ENCODE measurements around the gene TUBGCP6. TPM values are rescaled to one million over a fixed set of nuclear protein-coding genes. Genes with fewer than 3 reads are reported as not detected.

The TUBGCP6 gene, protein sequence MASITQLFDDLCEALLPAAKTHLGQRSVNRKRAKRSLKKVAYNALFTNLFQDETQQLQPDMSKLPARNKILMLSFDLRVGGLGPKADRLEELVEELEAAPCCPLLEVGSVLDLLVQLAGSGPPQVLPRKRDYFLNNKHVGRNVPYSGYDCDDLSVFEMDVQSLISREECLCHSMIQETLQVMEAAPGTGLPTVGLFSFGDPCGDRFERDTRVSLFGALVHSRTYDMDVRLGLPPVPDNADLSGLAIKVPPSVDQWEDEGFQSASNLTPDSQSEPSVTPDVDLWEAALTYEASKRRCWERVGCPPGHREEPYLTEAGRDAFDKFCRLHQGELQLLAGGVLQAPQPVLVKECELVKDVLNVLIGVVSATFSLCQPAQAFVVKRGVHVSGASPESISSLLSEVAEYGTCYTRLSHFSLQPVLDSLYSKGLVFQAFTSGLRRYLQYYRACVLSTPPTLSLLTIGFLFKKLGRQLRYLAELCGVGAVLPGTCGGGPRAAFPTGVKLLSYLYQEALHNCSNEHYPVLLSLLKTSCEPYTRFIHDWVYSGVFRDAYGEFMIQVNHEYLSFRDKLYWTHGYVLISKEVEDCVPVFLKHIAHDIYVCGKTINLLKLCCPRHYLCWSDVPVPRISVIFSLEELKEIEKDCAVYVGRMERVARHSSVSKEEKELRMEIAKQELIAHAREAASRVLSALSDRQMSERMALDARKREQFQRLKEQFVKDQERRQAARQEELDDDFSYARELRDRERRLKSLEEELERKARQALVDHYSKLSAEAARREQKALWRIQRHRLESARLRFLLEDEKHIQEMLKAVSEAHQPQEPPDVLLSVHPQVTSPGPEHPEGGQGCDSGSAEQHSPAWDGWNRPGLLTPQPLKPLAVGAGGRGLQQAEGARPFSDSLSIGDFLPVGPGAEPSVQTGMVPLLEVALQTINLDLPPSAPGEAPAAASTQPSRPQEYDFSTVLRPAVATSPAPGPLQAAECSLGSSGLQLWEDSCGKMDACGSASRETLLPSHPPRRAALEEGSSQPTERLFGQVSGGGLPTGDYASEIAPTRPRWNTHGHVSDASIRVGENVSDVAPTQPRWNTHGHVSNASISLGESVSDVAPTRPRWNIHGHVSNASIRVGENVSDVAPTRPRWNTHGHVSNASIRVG (N-terminal part only)
- total RNA-seq, result 27.4 and 37.1 TPM in 2 replicates

GRCh38 chr22:50244420-50245213 is at the start of gene TUBGCP6:
TSS of gene TUBGCP6 (minus strand) at chr22:50245023. CDS start at chr22:50244459, 564 bp downstream.

GRCh38 chr22:50269970-50270665 is 25.3 kb upstream of the TUBGCP6 start, which contains the start of gene MAPK11:
TSS of gene MAPK11 (minus strand) at chr22:50270380. CDS start at chr22:50270292, 88 bp downstream.

DNA sequence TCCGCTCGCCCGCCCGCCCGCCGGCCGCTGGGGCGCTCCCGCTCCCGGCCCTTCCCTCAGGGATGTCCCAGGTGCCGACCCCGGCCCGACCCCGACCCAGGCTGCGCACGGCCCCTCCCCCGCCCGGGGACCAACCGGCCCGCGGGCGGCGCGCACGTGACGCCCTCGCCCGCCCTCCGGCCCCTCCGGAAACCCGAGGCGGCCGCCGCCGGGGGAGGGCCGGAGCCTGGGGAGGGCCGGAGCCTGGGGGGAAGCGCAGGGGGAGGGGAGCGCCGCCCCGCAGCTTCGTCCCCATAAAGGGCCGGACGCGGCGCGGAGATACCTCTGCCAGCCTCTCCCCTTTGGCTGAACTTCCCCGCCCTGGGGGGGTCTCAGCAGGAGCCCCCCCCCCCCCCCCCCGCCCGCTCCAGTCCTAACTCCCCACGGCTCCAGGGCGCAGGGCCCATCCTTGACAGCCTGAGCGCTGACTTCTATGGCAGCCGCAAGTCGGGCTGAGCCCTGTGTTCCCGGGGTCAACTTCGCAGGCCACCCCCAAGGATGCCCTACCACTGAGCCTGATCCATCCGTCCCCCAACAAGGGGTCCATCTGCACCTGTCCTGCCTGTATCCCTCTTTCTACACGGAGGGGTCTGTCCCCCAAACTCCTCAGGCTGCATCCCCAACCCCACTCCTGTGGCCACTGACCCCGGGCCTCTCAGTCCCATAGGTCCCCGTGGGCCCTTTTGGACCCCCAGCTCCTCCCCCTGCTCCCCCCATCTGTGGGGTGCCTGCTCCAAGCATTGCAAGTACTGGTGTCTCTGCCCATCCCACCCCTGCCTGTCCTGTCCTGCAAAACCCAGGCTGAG is 17.0 kb upstream of the TUBGCP6 start, which contains the start of gene MAPK12:
MAPK12 (minus strand) TSS at position 69 of the 845 bp plus-strand sequence. CDS start 174 bp downstream, outside the sequence.

GRCh38 chr22:50250555-50251476 is 6.0 kb upstream of the TUBGCP6 start, which contains the start of gene HDAC10:
TSS of gene HDAC10 (minus strand) at chr22:50251265. CDS start at chr22:50251032, 233 bp downstream.

GRCh38 chr22:50200461-50201190 is 44.2 kb downstream of the TUBGCP6 start, which contains the start of gene SELENOO:
TSS of gene SELENOO (plus strand) at chr22:50201011. CDS start at chr22:50201037, 26 bp downstream.

GRCh38 chr22:50185375-50186087 is 59.3 kb downstream of the TUBGCP6 start, which contains the start of gene TRABD:
TSS of gene TRABD (plus strand) at chr22:50185913. CDS start at chr22:50193061, 7,148 bp downstream.

DNA sequence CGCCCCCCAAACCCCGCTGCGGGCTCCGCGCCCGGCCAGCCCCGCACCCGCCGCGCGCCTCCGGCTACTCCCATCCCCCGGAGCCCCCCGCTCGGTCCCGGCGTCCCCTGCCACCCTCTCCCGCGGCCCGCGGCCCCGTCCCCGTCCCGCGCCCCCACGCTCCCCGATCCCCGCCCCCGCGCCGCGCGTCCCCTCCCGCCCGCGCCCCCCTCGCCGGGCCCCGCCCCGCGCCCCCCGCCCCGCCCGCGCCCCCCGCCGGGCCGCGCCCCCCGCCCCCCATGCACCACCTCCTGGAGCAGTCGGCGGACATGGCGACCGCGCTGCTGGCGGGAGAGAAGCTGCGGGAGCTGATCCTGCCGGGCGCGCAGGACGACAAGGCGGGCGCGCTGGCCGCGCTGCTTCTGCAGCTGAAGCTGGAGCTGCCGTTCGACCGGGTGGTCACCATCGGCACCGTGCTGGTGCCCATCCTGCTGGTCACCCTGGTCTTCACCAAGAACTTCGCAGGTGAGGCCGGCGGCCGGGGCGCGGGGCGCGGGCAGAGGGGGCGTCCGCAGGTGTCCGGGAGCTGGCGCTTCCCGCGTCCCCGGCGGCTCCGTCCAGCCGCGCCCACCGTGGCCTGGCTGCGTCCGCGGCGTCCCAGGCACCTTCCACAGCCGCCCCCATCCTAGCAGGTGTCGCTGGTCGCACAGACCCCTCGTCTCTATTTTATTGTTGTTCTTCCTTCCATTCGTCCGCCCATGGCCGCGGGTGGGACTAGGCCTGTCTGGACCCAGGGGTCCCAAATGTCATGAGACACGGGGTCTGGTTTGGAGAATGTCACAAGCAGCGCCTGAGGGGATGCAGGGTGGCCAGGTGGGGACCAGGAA is 74.1 kb downstream of the TUBGCP6 start, which contains the start of gene PANX2:
PANX2 (plus strand) TSS at position 279 of the 866 bp plus-strand sequence; CDS start at position 279, 0 bp downstream.

Other genes starting within 250 kb of the TUBGCP6 start
- gene IL17REL, start 232.3 kb downstream of the TUBGCP6 start, total RNA-seq, result not detected in 2 replicates
- not detected in 2 replicates for gene TTLL8, start 186.7 kb downstream of the TUBGCP6 start, total RNA-seq
- 0.43 and 3.6 TPM in 2 replicates for gene MLC1, start 159.6 kb downstream of the TUBGCP6 start, total RNA-seq
- gene MOV10L1, start 155.0 kb downstream of the TUBGCP6 start, total RNA-seq, result 1.5 and 1.7 TPM in 2 replicates
- 2.0 and 2.1 TPM in 2 replicates for gene PANX2, start 74.3 kb downstream of the TUBGCP6 start, total RNA-seq
- gene TRABD, start 59.1 kb downstream of the TUBGCP6 start, total RNA-seq, result 16.8 and 26.7 TPM in 2 replicates
- 17.3 and 21.5 TPM in 2 replicates for gene SELENOO, start 44.0 kb downstream of the TUBGCP6 start, total RNA-seq
- gene HDAC10, start 6.2 kb upstream of the TUBGCP6 start, total RNA-seq, result 28.4 and 44.0 TPM in 2 replicates
- 11.7 and 35.3 TPM in 2 replicates for gene MAPK12, start 16.7 kb upstream of the TUBGCP6 start, total RNA-seq
- gene MAPK11, start 25.4 kb upstream of the TUBGCP6 start, total RNA-seq, result 2.9 and 7.2 TPM in 2 replicates
- gene PLXNB2, start 62.6 kb upstream of the TUBGCP6 start, total RNA-seq, result 226 and 278 TPM in 2 replicates
- gene DENND6B, start 82.0 kb upstream of the TUBGCP6 start, total RNA-seq, result 3.3 and 4.3 TPM in 2 replicates
- 57.9 and 70.7 TPM in 2 replicates for gene PPP6R2, start 98.3 kb upstream of the TUBGCP6 start, total RNA-seq
- gene SBF1, start 230.0 kb upstream of the TUBGCP6 start, total RNA-seq, result 88.6 and 131 TPM in 2 replicates
- 3.5 and 7.9 TPM in 2 replicates for gene ADM2, start 236.5 kb upstream of the TUBGCP6 start, total RNA-seq
- 0.10 TPM in 1 of 2 replicates, not detected in the other for gene MIOX, start 241.8 kb upstream of the TUBGCP6 start, total RNA-seq

Data from smooth muscle cell of the pulmonary artery (primary cell).